NCI-H82 treated with DMSO at 0.1 percent for 48 hours (cell line): ENCODE results near the gene CSTB.

Experiments used
- DNase-seq: peaks from one replicate; lab custom pipeline; 2025; ENCODE audit not compliant: unreplicated experiment; lab: John Stamatoyannopoulos, UW

CSTB gene

GRCh38 chr21:43752758-43753438, 23.2 kb downstream of the CSTB start:
- DNase-seq = no peak

- DNase-seq = no peak
Observed at GRCh38 chr21:43751955-43752591, 24.0 kb downstream of the CSTB start.

GRCh38 chr21:43750339-43751033, 25.6 kb downstream of the CSTB start:
- no peak for DNase-seq

- DNase-seq = no peak
Observed at GRCh38 chr21:43749651-43750262, 26.4 kb downstream of the CSTB start.

GRCh38 chr21:43748622-43749021, 27.5 kb downstream of the CSTB start:
- no peak for DNase-seq

GRCh38 chr21:43745772-43746517, 30.2 kb downstream of the CSTB start:
- DNase-seq = no peak

GRCh38 chr21:43744725-43745124, 31.4 kb downstream of the CSTB start:
- DNase-seq = no peak

- no peak for DNase-seq
Observed at GRCh38 chr21:43743947-43744346, 32.2 kb downstream of the CSTB start.

GRCh38 chr21:43741423-43742096, 34.5 kb downstream of the CSTB start:
- DNase-seq = no peak

GRCh38 chr21:43740497-43741156, 35.5 kb downstream of the CSTB start:
- peak; percentile 4 for DNase-seq

GRCh38 chr21:43739621-43740435, 36.3 kb downstream of the CSTB start:
- no peak for DNase-seq

- DNase-seq = no peak
Observed at GRCh38 chr21:43737158-43737950, 38.8 kb downstream of the CSTB start.

- no peak for DNase-seq
Observed at GRCh38 chr21:43736224-43736883, 39.8 kb downstream of the CSTB start.

GRCh38 chr21:43735236-43736091, 40.6 kb downstream of the CSTB start:
- no peak for DNase-seq

- DNase-seq = no peak
Observed at GRCh38 chr21:43734928-43735229, 41.2 kb downstream of the CSTB start.

- DNase-seq = no peak
Observed at GRCh38 chr21:43734131-43734927, 41.8 kb downstream of the CSTB start.
